HepG2 (cell line): Measurements from ENCODE around the gene GSG1. TPM values are rescaled to one million over a fixed set of nuclear protein-coding genes. Genes with fewer than 3 reads are reported as not detected.
A peak's percentile ranks its signal among the peaks of the same experiment; 100 is the strongest.

ENCODE experiments used
- CERS6 ChIP-seq: sonication (generic); formaldehyde crosslinking; IDR thresholded peaks from 2 replicates; pipeline ENCODE4 v1.5.0; 2020; ENCODE audit warnings: missing genetic modification reagents
- FLYWCH1 ChIP-seq: sonication (generic); formaldehyde crosslinking; IDR thresholded peaks from 2 replicates; pipeline ENCODE4 v1.8.1; 2023; ENCODE audit warnings: mild to moderate bottlenecking, missing genetic modification reagents
- JUN ChIP-seq: sonication (generic); formaldehyde crosslinking; IDR thresholded peaks from 2 replicates; pipeline ENCODE4 v1.4.0; 2020; ENCODE audit warnings: mild to moderate bottlenecking, missing genetic modification reagents
- KLF13 ChIP-seq: sonication (generic); formaldehyde crosslinking; IDR thresholded peaks from 2 replicates; pipeline ENCODE4 v1.4.0; 2020; ENCODE audit warnings: mild to moderate bottlenecking, missing genetic modification reagents
- MXD4 ChIP-seq: IDR thresholded peaks from 2 replicates; pipeline ENCODE4 v1.6.1; 2016; ENCODE audit warnings: mild to moderate bottlenecking, missing biosample characterization, missing genetic modification reagents
- NCOR1 ChIP-seq: fragments of 200-600 bp; sonication (generic); IDR thresholded peaks from 2 replicates; pipeline ENCODE4 v1.7.0; 2017; ENCODE audit warnings: antibody characterized with exemption, low read length, borderline replicate concordance
- RBM22 ChIP-seq: fragments of 200-400 bp; formaldehyde crosslinking; optimal IDR thresholded peaks from 2 replicates; pipeline ENCODE3; 2017; ENCODE audit warnings: mild to moderate bottlenecking, low read length, moderate library complexity
- SNAPC2 ChIP-seq: sonication (generic); formaldehyde crosslinking; IDR thresholded peaks from 2 replicates; pipeline ENCODE4 v1.8.1; 2022; ENCODE audit warnings: mild to moderate bottlenecking, missing genetic modification reagents
- TOE1 ChIP-seq: sonication (generic); formaldehyde crosslinking; IDR thresholded peaks from 2 replicates; pipeline ENCODE4 v1.4.0; 2020; ENCODE audit warnings: mild to moderate bottlenecking, missing genetic modification reagents
- ZBTB37 ChIP-seq: sonication (generic); formaldehyde crosslinking; IDR thresholded peaks from 2 replicates; pipeline ENCODE4 v1.4.0; 2020; ENCODE audit warnings: mild to moderate bottlenecking, missing genetic modification reagents
- ZBTB4 ChIP-seq: sonication (generic); formaldehyde crosslinking; IDR thresholded peaks from 2 replicates; pipeline ENCODE4 v1.4.0; 2020; ENCODE audit warnings: missing genetic modification reagents, mild to moderate bottlenecking, borderline replicate concordance
- ZNF331 ChIP-seq: sonication (generic); formaldehyde crosslinking; IDR thresholded peaks from 2 replicates; pipeline ENCODE4 v1.4.0; 2020; ENCODE audit warnings: missing genetic modification reagents
- ZNF563 ChIP-seq: sonication (generic); formaldehyde crosslinking; IDR thresholded peaks from 2 replicates; pipeline ENCODE4 v1.8.0; 2022; ENCODE audit warnings: mild to moderate bottlenecking, moderate library complexity, missing genetic modification reagents
- ZNF569 ChIP-seq: sonication (generic); formaldehyde crosslinking; IDR thresholded peaks from 2 replicates; pipeline ENCODE4 v1.5.0; 2020; ENCODE audit warnings: mild to moderate bottlenecking, missing genetic modification reagents, moderate library complexity, borderline replicate concordance
- ZNF577 ChIP-seq: sonication (generic); formaldehyde crosslinking; IDR thresholded peaks from 2 replicates; pipeline ENCODE4 v1.4.0; 2020; ENCODE audit warnings: mild to moderate bottlenecking, low read depth, missing genetic modification reagents, borderline replicate concordance
- ZNF607 ChIP-seq: sonication (generic); formaldehyde crosslinking; IDR thresholded peaks from 2 replicates; pipeline ENCODE4 v1.5.1; 2020; ENCODE audit warnings: missing genetic modification reagents, mild to moderate bottlenecking, borderline replicate concordance
- ZSCAN29 ChIP-seq: sonication (generic); formaldehyde crosslinking; conservative IDR thresholded peaks from 2 replicates; pipeline ENCODE4 v1.4.0; 2020; ENCODE audit warnings: mild to moderate bottlenecking, missing genetic modification reagents
- polyA plus RNA-seq, 8 experiments: library from polyadenylated mRNA; depleted of rRNA in 3 of 8; stranded (reverse) in 7 of 8; unstranded in 1 of 8; fragments of >200 nt; fragmentation: Illumina TruSeq in 4 of 8; extraction: Trizol in 4 of 8; gene quantifications; 2 replicates each; pipeline versions ENCODE4 v1.2.1 to v1.2.3, GENCODE V29; 2011 to 2016; ENCODE audit warnings: low read depth in 4 of 8, missing spikeins in 1 of 8, mixed read lengths in 1 of 8; ENCODE audit not compliant: insufficient read depth in 1 of 8
- total RNA-seq, 5 experiments: library from RNA; depleted of rRNA; stranded (reverse); fragments of >200 nt; fragmentation: Illumina TruSeq; extraction: Trizol; gene quantifications; 2 replicates each; pipeline ENCODE4 v1.2.3, GENCODE V29; 2016; ENCODE audit warnings: low read depth in 1 of 5
- TF ChIP-seq, protein P1 (sequence below): sonication (generic); formaldehyde crosslinking; IDR thresholded peaks from 2 replicates; pipeline ENCODE4 v1.4.0; 2020; ENCODE audit warnings: missing genetic modification reagents, low read depth, mild to moderate bottlenecking, borderline replicate concordance
- TF ChIP-seq, protein P2 (sequence below): IDR thresholded peaks from 2 replicates; pipeline ENCODE4 v1.6.1; 2018; ENCODE audit warnings: missing genetic modification reagents
- TF ChIP-seq, protein P3 (sequence below): sonication (generic); formaldehyde crosslinking; IDR thresholded peaks from 2 replicates; pipeline ENCODE4 v1.5.0; 2020; ENCODE audit warnings: missing genetic modification reagents, mild to moderate bottlenecking, borderline replicate concordance

GSG1 gene
- total and polyA plus RNA-seq, 2 of the 13 experiments (the other 11 are each of a cell fraction or from before 2014, with no cell fraction given), result not detected

DNA sequence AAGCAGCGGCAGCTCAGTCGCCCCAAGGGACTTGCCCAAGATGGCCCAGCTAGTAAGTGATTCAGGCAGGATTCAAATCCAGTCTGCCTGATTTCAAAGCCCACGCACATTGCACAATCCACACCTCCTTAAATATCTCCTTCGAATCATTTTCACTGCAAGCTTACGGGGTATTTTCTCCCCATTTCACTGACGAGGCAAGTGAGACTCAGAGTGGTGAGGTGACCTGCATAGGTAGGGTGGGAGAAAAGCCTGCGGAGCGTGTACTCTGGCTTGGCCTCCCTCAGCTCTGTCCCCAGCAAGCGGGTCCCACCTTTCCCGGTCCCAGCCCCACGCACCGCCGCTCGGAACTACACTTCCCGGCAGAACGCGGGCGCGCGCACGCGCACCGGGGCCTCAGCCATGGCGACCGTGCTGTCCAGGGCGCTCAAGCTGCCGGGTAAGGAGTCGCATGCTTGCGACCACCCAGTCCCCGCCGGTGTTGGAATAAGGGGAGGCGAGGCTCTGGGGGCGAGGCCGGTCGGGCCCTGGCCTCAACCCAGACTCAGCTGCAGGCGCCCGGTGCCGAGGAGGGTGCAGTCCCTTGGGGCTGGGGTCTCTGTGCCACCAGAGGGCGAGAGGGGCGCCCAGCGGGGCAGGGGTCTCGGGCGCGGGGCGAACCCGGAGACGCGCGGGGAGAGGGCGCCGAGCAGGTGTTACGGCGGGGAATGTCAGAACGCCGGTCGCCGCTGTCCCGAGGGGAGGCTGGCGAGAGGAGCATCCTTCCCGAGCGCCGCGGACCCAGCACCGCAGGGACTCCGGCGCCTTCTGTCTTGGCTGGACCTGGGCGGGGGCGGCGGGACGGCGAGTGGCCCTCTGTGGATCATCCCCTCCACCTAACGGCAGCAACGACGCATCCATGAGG is 59.2 kb downstream of the GSG1 start, which contains the start of gene FAM234B (continued):
- TF ChIP-seq CERS6 (no peak), ZNF563 (CRISPR knock-in tag) (0 out of 2 replicates have a peak, but pooled peaks have one; percentile 54), TOE1 (CRISPR knock-in tag) (no peak), ZNF607 (no peak), ZSCAN29 (CRISPR knock-in tag) (no peak), ZNF331 (CRISPR knock-in tag) (no peak), SNAPC2 (CRISPR knock-in tag) (0 out of 2 replicates have a peak, but pooled peaks have one; percentile 49), ZBTB37 (no peak), MXD4 (CRISPR knock-in tag) (peak; percentile 71), FLYWCH1 (CRISPR knock-in tag) (no peak), ZBTB4 (CRISPR knock-in tag) (no peak), NCOR1 (no peak), ZNF569 (no peak), JUN (CRISPR knock-in tag) (no peak), RBM22 (no peak), KLF13 (CRISPR knock-in tag) (no peak), ZNF577 (no peak)
- TF ChIP-seq, protein P1, sequence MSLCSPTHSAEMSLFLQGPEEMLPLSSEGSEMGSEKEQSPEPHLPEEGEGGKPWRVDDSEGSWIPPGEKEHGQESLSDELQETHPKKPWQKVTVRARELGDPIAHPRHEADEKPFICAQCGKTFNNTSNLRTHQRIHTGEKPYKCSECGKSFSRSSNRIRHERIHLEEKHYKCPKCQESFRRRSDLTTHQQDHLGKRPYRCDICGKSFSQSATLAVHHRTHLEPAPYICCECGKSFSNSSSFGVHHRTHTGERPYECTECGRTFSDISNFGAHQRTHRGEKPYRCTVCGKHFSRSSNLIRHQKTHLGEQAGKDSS, result no peak
- TF ChIP-seq, protein P2, sequence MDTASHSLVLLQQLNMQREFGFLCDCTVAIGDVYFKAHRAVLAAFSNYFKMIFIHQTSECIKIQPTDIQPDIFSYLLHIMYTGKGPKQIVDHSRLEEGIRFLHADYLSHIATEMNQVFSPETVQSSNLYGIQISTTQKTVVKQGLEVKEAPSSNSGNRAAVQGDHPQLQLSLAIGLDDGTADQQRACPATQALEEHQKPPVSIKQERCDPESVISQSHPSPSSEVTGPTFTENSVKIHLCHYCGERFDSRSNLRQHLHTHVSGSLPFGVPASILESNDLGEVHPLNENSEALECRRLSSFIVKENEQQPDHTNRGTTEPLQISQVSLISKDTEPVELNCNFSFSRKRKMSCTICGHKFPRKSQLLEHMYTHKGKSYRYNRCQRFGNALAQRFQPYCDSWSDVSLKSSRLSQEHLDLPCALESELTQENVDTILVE (CRISPR knock-in tag), result peak; percentile 25; the same call in 1 of the 2 replicates
- TF ChIP-seq, protein P3, sequence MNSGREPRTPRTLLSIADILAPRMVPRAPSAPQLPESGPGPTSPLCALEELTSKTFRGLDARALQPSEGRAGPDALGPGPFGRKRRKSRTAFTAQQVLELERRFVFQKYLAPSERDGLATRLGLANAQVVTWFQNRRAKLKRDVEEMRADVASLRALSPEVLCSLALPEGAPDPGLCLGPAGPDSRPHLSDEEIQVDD (CRISPR knock-in tag), result no peak
